Cardiac muscle cell (in vitro differentiated cells and primary cell): Measurements from ENCODE around the gene METRN. TPM values are rescaled to one million over a fixed set of nuclear protein-coding genes. Genes with fewer than 3 reads are reported as not detected.
A peak's percentile ranks its signal among the peaks of the same experiment; 100 is the strongest.

Experiments
- DNase-seq, 2 donors: peaks; one replicate each; pipeline versions ENCODE4 v3.0.0 to v3.0.0-alpha.2; 2010 to 2017; ENCODE audit warnings: low read depth in 1 of 2, low spot score in 1 of 2
- H3K27ac ChIP-seq: fragments of 200-600 bp; sonication (generic); 2 replicates; pipeline ENCODE4 v1.5.1; 2016
- H3K27me3 ChIP-seq: fragments of 200-600 bp; sonication (generic); 2 replicates; pipeline ENCODE4 v1.6.0; 2016; ENCODE audit warnings: control low read depth
- H3K36me3 ChIP-seq: fragments of 200-600 bp; sonication (generic); 2 replicates; pipeline ENCODE4 v1.5.1; 2016; ENCODE audit warnings: control low read depth
- H3K4me1 ChIP-seq: fragments of 200-600 bp; sonication (generic); 2 replicates; pipeline ENCODE4 v1.8.1; 2017; ENCODE audit warnings: low read depth, mild to moderate bottlenecking, mixed run types
- H3K4me3 ChIP-seq: fragments of 200-600 bp; sonication (generic); 2 replicates; pipeline ENCODE4 v1.5.1; 2016; ENCODE audit warnings: mild to moderate bottlenecking
- H3K9me3 ChIP-seq: fragments of 200-600 bp; sonication (generic); 2 replicates; pipeline ENCODE4 v1.5.1; 2017; ENCODE audit warnings: low read depth, mild to moderate bottlenecking, control low read depth
- CTCF ChIP-seq: IDR thresholded peaks from 2 replicates; pipeline ENCODE4 v1.5.1; 2012; ENCODE audit warnings: low read depth, mild to moderate bottlenecking, low read length
- polyA plus RNA-seq: library from polyadenylated mRNA; unstranded; fragments of >200 nt; fragmentation: Nextera tagmentation; extraction: Ambion mirVana; gene quantifications from 2 replicates; pipeline ENCODE4 v1.2.1, GENCODE V29; 2016
- total RNA-seq: library from RNA; depleted of rRNA; stranded (reverse); fragments of >200 nt; gene quantifications from 2 replicates; pipeline ENCODE4 v1.2.3, GENCODE V29; 2016

The METRN gene
- total and polyA plus RNA-seq, 2 experiments from 2014 or later = 93.9 to 299 TPM

DNA sequence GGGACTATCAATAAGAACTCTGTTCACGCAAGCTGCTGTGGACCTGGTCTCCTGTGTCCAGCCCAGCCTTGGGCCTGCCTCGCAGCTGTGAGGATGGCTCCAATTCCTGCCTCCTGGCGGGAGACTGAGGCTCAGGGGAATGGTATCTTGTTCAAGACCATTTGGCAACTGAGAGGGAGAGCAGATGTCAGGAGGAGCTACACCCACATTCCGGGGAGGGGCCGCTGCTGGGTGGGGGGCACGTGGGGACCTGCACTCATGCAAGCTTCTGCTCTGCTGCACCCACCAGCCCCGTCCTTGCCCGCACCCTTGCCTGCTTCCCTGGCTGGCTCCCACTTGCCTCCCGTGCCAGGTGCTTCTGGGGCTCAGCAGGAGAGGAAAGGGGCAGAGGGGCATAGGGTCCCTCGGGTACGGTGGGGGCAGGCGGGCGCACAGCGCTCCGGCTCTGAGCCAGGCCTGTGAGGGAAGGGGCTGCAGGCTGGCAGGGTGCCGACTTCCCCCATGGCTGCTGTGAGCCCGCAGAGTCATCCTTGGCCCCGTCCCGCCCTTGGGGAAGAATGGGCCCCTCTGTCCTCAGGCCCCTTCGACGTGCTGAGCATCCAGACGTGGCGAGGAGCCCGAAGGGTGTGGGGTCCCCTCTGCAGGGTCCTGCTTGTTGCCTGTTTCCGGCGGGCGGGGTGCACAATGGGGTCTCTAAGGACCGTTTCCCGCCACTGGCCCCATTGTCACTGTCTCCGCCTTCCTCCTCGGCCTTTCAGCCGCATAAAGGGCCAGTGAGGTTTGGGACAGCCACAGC lies 2.7 kb downstream of the METRN start:
- Histone ChIP-seq H3K27me3 (no peaks in the 10 kb centered on the region), H3K36me3 (no peaks in the 10 kb centered on the region), H3K4me3 (no peak overlapping the region), H3K4me1 (peaks cover 23% of the 10 kb centered on the region), H3K27ac (no peak overlapping the region), H3K9me3 (no peaks in the 10 kb centered on the region)
- no peak for TF ChIP-seq CTCF
- no peak for DNase-seq

DNA sequence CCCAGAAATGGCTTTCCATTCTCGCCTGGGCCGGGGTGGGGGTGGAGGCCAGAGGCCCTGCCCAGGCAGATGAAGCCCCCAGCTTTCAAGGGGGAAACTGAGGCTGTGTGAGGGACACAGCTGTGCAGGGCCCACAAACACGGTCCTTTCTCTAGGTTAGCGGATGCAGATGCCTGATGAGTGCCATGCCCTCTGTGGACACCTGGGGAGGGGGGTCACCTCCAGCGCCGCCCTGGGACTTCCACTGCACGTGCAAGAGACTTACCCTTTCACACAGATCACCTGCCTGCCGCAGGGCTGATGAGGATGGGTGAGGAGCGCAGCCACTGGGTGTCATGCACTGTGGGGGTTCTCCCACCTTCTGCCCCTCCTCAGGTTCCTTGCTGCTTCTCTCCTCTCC lies 3.5 kb downstream of the METRN start:
- Histone ChIP-seq H3K27ac (no peak overlapping the region), H3K36me3 (no peaks in the 10 kb centered on the region), H3K4me3 (no peak overlapping the region), H3K4me1 (peaks cover 23% of the 10 kb centered on the region), H3K27me3 (no peaks in the 10 kb centered on the region), H3K9me3 (no peaks in the 10 kb centered on the region)
- no peak for TF ChIP-seq CTCF
- no peak for DNase-seq

GRCh38 chr16:718922-719321 lies 4.0 kb downstream of the METRN start:
- Histone ChIP-seq H3K9me3 (no peaks in the 10 kb centered on the region), H3K4me1 (peaks cover 23% of the 10 kb centered on the region), H3K4me3 (no peak overlapping the region), H3K27me3 (no peaks in the 10 kb centered on the region), H3K36me3 (no peaks in the 10 kb centered on the region), H3K27ac (peak overlapping the region; percentile 90)
- no peak for TF ChIP-seq CTCF
- no peak for DNase-seq

DNA sequence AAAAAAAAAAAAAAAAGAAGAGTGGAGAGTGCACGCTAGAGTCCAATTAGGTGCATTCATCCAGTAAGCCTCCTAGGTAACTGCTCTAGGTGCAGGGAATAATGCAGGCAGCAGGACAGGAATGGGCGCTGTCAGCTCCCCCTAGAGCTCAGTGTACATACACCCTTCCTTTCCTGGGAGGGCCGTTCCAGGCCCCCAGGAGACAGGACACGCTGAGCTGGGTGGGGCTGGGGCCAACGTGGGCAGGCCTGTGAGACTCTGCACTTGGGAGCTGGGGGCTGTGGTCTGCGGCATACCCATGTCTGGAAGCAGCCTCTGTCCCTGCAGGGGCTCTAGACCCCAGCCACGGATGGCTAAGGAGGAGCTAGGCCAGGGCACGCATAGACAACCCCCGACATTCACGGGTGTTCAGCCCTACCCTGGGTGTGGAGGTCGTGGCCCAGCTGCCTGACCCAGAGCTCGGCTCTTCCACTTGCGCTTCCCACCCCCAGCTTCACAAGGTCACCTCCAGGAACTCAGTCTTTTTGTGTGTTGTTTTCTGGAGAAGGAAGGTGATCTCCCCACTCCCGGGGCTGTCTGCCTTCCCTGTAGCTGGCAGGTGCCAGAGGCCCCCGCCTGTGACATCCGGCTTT lies 5.0 kb downstream of the METRN start:
- Histone ChIP-seq H3K36me3 (no peaks in the 10 kb centered on the region), H3K4me1 (peaks cover 21% of the 10 kb centered on the region)
- peak; percentile 26 for TF ChIP-seq CTCF

GRCh38 chr16:720447-720989 lies 5.6 kb downstream of the METRN start:
- peak; percentile 24 for TF ChIP-seq CTCF
- Histone ChIP-seq H3K9me3 (no peaks in the 10 kb centered on the region), H3K36me3 (no peaks in the 10 kb centered on the region), H3K4me3 (peak overlapping the region; percentile 85), H3K4me1 (peaks cover 21% of the 10 kb centered on the region), H3K27me3 (no peaks in the 10 kb centered on the region), H3K27ac (peak overlapping the region; percentile 90)
- peak; percentile 78 to 82 for DNase-seq

More for the DNA sequence above, 5.0 kb downstream of the METRN start:
- peak overlapping the region; percentile 90 for H3K27ac ChIP-seq
- no peak for DNase-seq
- H3K27me3 ChIP-seq = no peaks in the 10 kb centered on the region
- H3K9me3 ChIP-seq = no peaks in the 10 kb centered on the region
- H3K4me3 ChIP-seq = peak overlapping the region; percentile 85
